IMR-90 (cell line): ENCODE measurements around the gene OR4D9. TPM values are rescaled to one million over a fixed set of nuclear protein-coding genes. Genes with fewer than 3 reads are reported as not detected.

Source experiments
- ATAC-seq: fragments of 200-7000 bp; cut with Tn5 transposase; 2 replicates; pipeline ENCODE4 v1.9.1; 2020; ENCODE audit warnings: low read depth, mild to moderate bottlenecking, moderate library complexity
- BruUV-seq: library from RNA; stranded (reverse); fragments of 400-500 nt; replicated peaks from 2 replicates; lab custom pipeline; 2021; lab: Mats Ljungman, UMichigan
- CTCF ChIA-PET: fragments of 300-600 bp; formaldehyde crosslinking; extraction: SDS; loops from one replicate; lab custom pipeline; 2021; ENCODE audit warnings: antibody characterized with exemption; lab: Yijun Ruan, JAX
- POLR2A ChIA-PET: fragments of 300-600 bp; sonication (Branson Sonifier 250); formaldehyde crosslinking; loops from one replicate; lab custom pipeline; 2022; ENCODE audit warnings: antibody characterized with exemption; ENCODE audit not compliant: unreplicated experiment; lab: Charles Lee
- DNase-seq: peaks from one replicate; pipeline ENCODE4 v3.0.0; 2013
- H2AFZ ChIP-seq: replicated peaks from 2 replicates; pipeline ENCODE3; 2013; ENCODE audit warnings: low read length, mild to moderate bottlenecking; ENCODE audit not compliant: poor library complexity
- H2AK5ac ChIP-seq: 2 replicates; pipeline ENCODE4 v1.6.1; 2013; ENCODE audit warnings: low read depth, low read length, inconsistent platforms
- H2AK9ac ChIP-seq: replicated peaks from 2 replicates; pipeline ENCODE3; 2013; ENCODE audit warnings: mild to moderate bottlenecking, low read depth, low read length, moderate library complexity; ENCODE audit not compliant: poor library complexity
- H2BK120ac ChIP-seq: 2 replicates; pipeline ENCODE4 v1.6.1; 2013; ENCODE audit warnings: low read depth, low read length, inconsistent platforms
- H2BK15ac ChIP-seq: 3 replicates; pipeline ENCODE4 v1.6.1; 2013; ENCODE audit warnings: low read depth, low read length, inconsistent platforms
- H2BK20ac ChIP-seq: 2 replicates; pipeline ENCODE4 v1.6.1; 2013; ENCODE audit warnings: low read depth, mild to moderate bottlenecking, inconsistent platforms, low read length, moderate library complexity
- H2BK5ac ChIP-seq: 2 replicates; pipeline ENCODE4 v1.6.1; 2013; ENCODE audit warnings: mild to moderate bottlenecking, low read depth, low read length, inconsistent platforms; ENCODE audit not compliant: poor library complexity, severe bottlenecking
- H3K14ac ChIP-seq: replicated peaks from 2 replicates; pipeline ENCODE4 v1.6.1; 2013; ENCODE audit warnings: low read depth, low read length, inconsistent platforms
- H3K18ac ChIP-seq: 2 replicates; pipeline ENCODE4 v1.6.1; 2013; ENCODE audit warnings: low read depth, low read length, control low read depth
- H3K23ac ChIP-seq: 2 replicates; pipeline ENCODE4 v1.6.1; 2013; ENCODE audit warnings: low read depth, low read length, inconsistent platforms
- H3K27ac ChIP-seq: 2 replicates; pipeline ENCODE4 v1.5.1; 2013; ENCODE audit warnings: mild to moderate bottlenecking, control low read depth, low read length; ENCODE audit not compliant: insufficient read depth
- H3K27me3 ChIP-seq: 2 replicates; pipeline ENCODE4 v1.6.1; 2013; ENCODE audit warnings: low read length; ENCODE audit not compliant: control insufficient read depth, insufficient read depth
- H3K36me3 ChIP-seq: 2 replicates; pipeline ENCODE4 v1.6.1; 2013; ENCODE audit warnings: low read length, mixed read lengths; ENCODE audit not compliant: control insufficient read depth, insufficient read depth
- H3K4ac ChIP-seq: 2 replicates; pipeline ENCODE4 v1.6.1; 2013; ENCODE audit warnings: low read depth, low read length, inconsistent platforms
- H3K4me1 ChIP-seq: 2 replicates; pipeline ENCODE4 v1.6.1; 2013; ENCODE audit warnings: low read length, mixed read lengths; ENCODE audit not compliant: control insufficient read depth, insufficient read depth
- H3K4me2 ChIP-seq: 2 replicates; pipeline ENCODE4 v1.6.1; 2013; ENCODE audit warnings: low read depth, mild to moderate bottlenecking, control low read depth, low read length, moderate library complexity
- H3K4me3 ChIP-seq: 2 replicates; pipeline ENCODE4 v1.5.1; 2013; ENCODE audit warnings: low read depth, mild to moderate bottlenecking, control low read depth, low read length, moderate library complexity; ENCODE audit not compliant: insufficient read depth
- H3K56ac ChIP-seq: 2 replicates; pipeline ENCODE4 v1.6.1; 2013; ENCODE audit warnings: low read length, inconsistent platforms; ENCODE audit not compliant: insufficient read depth; ENCODE audit errors: extremely low read depth
- H3K79me1 ChIP-seq, 2 experiments: 2 replicates each; pipeline ENCODE4 v1.6.1; 2013; ENCODE audit warnings: low read length in 2 of 2, inconsistent platforms in 1 of 2, low read depth in 1 of 2
- H3K9ac ChIP-seq: 2 replicates; pipeline ENCODE4 v1.6.1; 2013; ENCODE audit warnings: low read depth, low read length, control low read depth
- H3K9me1 ChIP-seq: 2 replicates; pipeline ENCODE4 v1.6.1; 2013; ENCODE audit warnings: low read length, inconsistent platforms; ENCODE audit not compliant: insufficient read depth
- H3K9me3 ChIP-seq: 2 replicates; pipeline ENCODE4 v1.6.1; 2013; ENCODE audit warnings: low read length; ENCODE audit not compliant: control insufficient read depth, insufficient read depth
- H4K20me1 ChIP-seq: 2 replicates; pipeline ENCODE4 v1.6.1; 2013; ENCODE audit warnings: low read length, inconsistent platforms; ENCODE audit not compliant: insufficient read depth
- H4K5ac ChIP-seq: 2 replicates; pipeline ENCODE4 v1.6.1; 2013; ENCODE audit warnings: mild to moderate bottlenecking, low read depth, low read length, control low read depth
- H4K8ac ChIP-seq, 2 experiments: 2 replicates each; pipeline ENCODE4 v1.6.1; 2013; ENCODE audit warnings: low read depth in 2 of 2, low read length in 2 of 2, control low read depth in 1 of 2, inconsistent platforms in 1 of 2
- H4K91ac ChIP-seq: 2 replicates; pipeline ENCODE4 v1.6.1; 2013; ENCODE audit warnings: low read depth, low read length, inconsistent platforms; ENCODE audit not compliant: insufficient read depth
- BHLHE40 ChIP-seq: fragments of 150-350 bp; IDR thresholded peaks from 2 replicates; pipeline ENCODE4 v1.6.1; 2016; ENCODE audit warnings: mild to moderate bottlenecking, low read depth, low read length
- CEBPB ChIP-seq: IDR thresholded peaks from 2 replicates; pipeline ENCODE4 v1.6.1; 2012; ENCODE audit warnings: low read depth, low read length, improper control_type of control experiment
- CHD1 ChIP-seq: IDR thresholded peaks from 2 replicates; pipeline ENCODE4 v1.6.1; 2012; ENCODE audit warnings: low read depth, low read length, improper control_type of control experiment
- CTCF ChIP-seq: conservative IDR thresholded peaks from 2 replicates; pipeline ENCODE4 v1.5.1; 2012; ENCODE audit warnings: mild to moderate bottlenecking, low read depth, low read length, improper control_type of control experiment
- FOS ChIP-seq: fragments of 150-350 bp; IDR thresholded peaks from 2 replicates; pipeline ENCODE4 v1.6.1; 2016; ENCODE audit warnings: low read depth, low read length
- MAZ ChIP-seq: IDR thresholded peaks from 2 replicates; pipeline ENCODE4 v1.6.1; 2012; ENCODE audit warnings: low read depth, mild to moderate bottlenecking, low read length, improper control_type of control experiment, moderate library complexity, borderline replicate concordance
- MXI1 ChIP-seq: IDR thresholded peaks from 2 replicates; pipeline ENCODE4 v1.6.1; 2012; ENCODE audit warnings: low read depth, mild to moderate bottlenecking, low read length, moderate library complexity, borderline replicate concordance
- NFE2L2 ChIP-seq: fragments of 150-350 bp; IDR thresholded peaks from 2 replicates; pipeline ENCODE4 v1.6.1; 2016; ENCODE audit warnings: low read depth, mild to moderate bottlenecking, low read length
- RAD21 ChIP-seq: IDR thresholded peaks from 2 replicates; pipeline ENCODE4 v1.6.1; 2012; ENCODE audit warnings: low read length, improper control_type of control experiment
- RCOR1 ChIP-seq: IDR thresholded peaks from 2 replicates; pipeline ENCODE4 v1.6.1; 2012; ENCODE audit warnings: mild to moderate bottlenecking, low read length, improper control_type of control experiment; ENCODE audit not compliant: insufficient replicate concordance
- RFX5 ChIP-seq: IDR thresholded peaks from 2 replicates; pipeline ENCODE4 v1.8.0; 2012; ENCODE audit warnings: low read depth, mild to moderate bottlenecking, low read length, moderate library complexity
- SMC3 ChIP-seq: fragments of 150-350 bp; IDR thresholded peaks from 2 replicates; pipeline ENCODE4 v1.6.1; 2016; ENCODE audit warnings: low read depth, mild to moderate bottlenecking, antibody characterized with exemption, low read length, moderate library complexity
- USF2 ChIP-seq: fragments of 150-350 bp; IDR thresholded peaks from 2 replicates; pipeline ENCODE4 v1.6.1; 2017; ENCODE audit warnings: mild to moderate bottlenecking, antibody characterized with exemption, low read length, low read depth
- WGBS, 2 experiments: methylation state at CpG; one replicate each; pipeline versions ENCODE4 v1.1.5 to v1.1.7; 2013; ENCODE audit warnings: missing lambda C conversion rate in 2 of 2; ENCODE audit not compliant: insufficient read length in 1 of 2; ENCODE audit errors: extremely low coverage in 2 of 2; 5-methylcytosine and 5-hydroxymethylcytosine counted together
- dilution Hi-C: fragments of 300-500 bp; cut with HindIII; formaldehyde crosslinking; loops from one replicate; pipeline ENCODE4 v1.14.3; 2018; ENCODE audit warnings: low sequenced_read_pairs; ENCODE audit not compliant: unreplicated experiment
- in situ Hi-C: fragments of 300-500 bp; cut with MboI; formaldehyde crosslinking; loops from 3 replicates; pipeline ENCODE4 v1.14.3; 2019; ENCODE audit warnings: low sequenced_read_pairs, inconsistent platforms, mixed read lengths
- intact Hi-C: fragments of 100-400 bp; cut with micrococcal nuclease; formaldehyde crosslinking; loops from 2 replicates; pipeline ENCODE4 v1.10.0; 2022
- polyA plus RNA-seq, 3 experiments: library from polyadenylated mRNA; depleted of rRNA; stranded (reverse); fragments of >200 nt; gene quantifications; 2 replicates each; pipeline ENCODE4 v1.2.3, GENCODE V29; 2012; ENCODE audit warnings: low replicate concordance in 1 of 3
- total RNA-seq: library from RNA; depleted of rRNA; stranded (reverse); fragments of >200 nt; gene quantifications from 2 replicates; pipeline ENCODE4 v1.2.3, GENCODE V29; 2012

Gene OR4D9
- total and polyA plus RNA-seq, 2 of the 4 experiments (the other 2 are of a cell fraction) = not detected

- TF ChIP-seq CHD1 = no peak; the same call in 1 of the 2 replicates
- peak; percentile 82; the same call in 1 of the 2 replicates for TF ChIP-seq FOS
- TF ChIP-seq RFX5 = no peak
- no peak for TF ChIP-seq MXI1
Observed at GRCh38 chr11:59551659-59552521, 40.6 kb downstream of the OR4D9 start (continued).

- Histone ChIP-seq H2BK120ac (no peak overlapping the region), H3K9me3 (no peaks in the 10 kb centered on the region), H4K5ac (no peak overlapping the region), H3K14ac (no peak overlapping the region), H3K23ac (no peak overlapping the region), H3K56ac (no peak overlapping the region), H2BK5ac (no peak overlapping the region), H3K4me2 (no peak overlapping the region), H3K4me3 (no peak overlapping the region), H2AFZ (no peak overlapping the region), H3K27me3 (no peaks in the 10 kb centered on the region), H3K36me3 (no peaks in the 10 kb centered on the region), H2BK20ac (no peak overlapping the region), H2AK9ac (no peak overlapping the region), H3K18ac (no peak overlapping the region), H3K4me1 (0 out of 2 replicates have a peak, but pooled peaks cover 3% of the 10 kb centered on the region), H3K9me1 (no peaks in the 10 kb centered on the region), H3K4ac (no peak overlapping the region), H4K8ac (no peak overlapping the region), H3K27ac (no peak overlapping the region), H3K79me1 (no peaks in the 10 kb centered on the region), H2AK5ac (no peak overlapping the region), H4K20me1 (peaks cover 10% of the 10 kb centered on the region), H2BK15ac (no peak overlapping the region), H3K9ac (no peak overlapping the region), H4K91ac (no peak overlapping the region)
- WGBS, 2 experiments = 67% methylated on average over 1 of the region's 2 CpGs; no CpG with 5 or more reads in 1 of the 2 experiments
- no peak for DNase-seq
- dilution Hi-C loops (no loop called here), in situ Hi-C loops (loop anchor here (10.0 to 25.0 kb wide), 2 partner anchors 252 to 966 kb away; partner anchors contain the start of genes LPXN and ZFP91), intact Hi-C loops (loop anchor here (5.0 to 10.0 kb wide), 2 partner anchors 249 to 978 kb away; partner anchors contain the start of genes LPXN and ZFP91)
- BruUV-seq = no TSS peak
- ATAC-seq = no peak
- POLR2A ChIA-PET = no interaction called here
- CTCF ChIA-PET = interaction anchor here (0.6 kb wide), 1 partner anchor 250 kb away, joined by 5 read pairs; no protein-coding TSS in a partner anchor
- TF ChIP-seq NFE2L2 = no peak
- TF ChIP-seq SMC3 = no peak
- TF ChIP-seq FOS = no peak
- TF ChIP-seq RCOR1 = no peak
- no peak for TF ChIP-seq MXI1
- no peak for TF ChIP-seq CTCF
- no peak for TF ChIP-seq MAZ
- no peak for TF ChIP-seq CEBPB
- no peak for TF ChIP-seq BHLHE40
- no peak for TF ChIP-seq RFX5
- no peak for TF ChIP-seq CHD1
- TF ChIP-seq USF2 = no peak
- TF ChIP-seq RAD21 = no peak
Observed at GRCh38 chr11:59552844-59553243, 41.5 kb downstream of the OR4D9 start.
